Measurements from ENCODE around the gene GRK5.

- TF ChIP-seq CTCF (IDR thresholded peaks at IDR 0.05) = no peak
- TF ChIP-seq POLR2A (IDR thresholded peaks at IDR 0.05) = no peak
These were observed 164.6 kb downstream of the GRK5 start for GRCh38 chr10:119371704-119372663.
